ENCODE measurements around the gene AQP2. TPM values are rescaled to one million over a fixed set of nuclear protein-coding genes. Genes with fewer than 3 reads are reported as not detected.
A peak's percentile ranks its signal among the peaks of the same experiment; 100 is the strongest.
"Not testable (repeated sequence)": the region's sequence is repeated elsewhere in the genome, so short reads cannot be mapped to it uniquely, and the experiment has no call there.

The AQP2 gene
- total RNA-seq, 4 donors from 2014 or later: not detected

- Histone ChIP-seq H3K36me3 (peaks cover 0 to 13% (median 0%) of the 10 kb centered on the region in 4 donors), H3K4me1 (peaks cover 0 to 33% (median 9%) of the 10 kb centered on the region in 4 donors), H3K9me3 (no peaks in the 10 kb centered on the region), H3K27me3 (no peaks in the 10 kb centered on the region), H3K27ac (no peak overlapping the region), H3K4me3 (no peak overlapping the region)
- DNase-seq: no peak
- no peak for TF ChIP-seq EP300 (IDR thresholded peaks at IDR 0.05; ENCODE audit: low read depth)
- TF ChIP-seq POLR2AphosphoS5 (IDR thresholded peaks at IDR 0.05): no peak
- no peak for TF ChIP-seq POLR2A (IDR thresholded peaks at IDR 0.05)
- TF ChIP-seq CTCF (IDR thresholded peaks at IDR 0.05): no peak
- 82% methylated on average over 5 of the region's 5 CpGs; no CpG with 5 or more reads in 1 of the 2 donors for WGBS, 2 donors (ENCODE audit: low coverage in 1 of 2)
- in situ Hi-C loops (cut with MboI; ENCODE audit: low pct_ligation_motif_present in 1 of 4, low pct_unique_long_range_greater_than_20kb in 1 of 4, low sequenced_read_pairs in 3 of 4): no loop called here
- intact Hi-C loops (cut with DNase I; ENCODE audit: low total_unique reads): no loop called here
Observed at GRCh38 chr12:49985981-49986380, 35.4 kb downstream of the AQP2 start.

- in situ Hi-C loops (cut with MboI; ENCODE audit: low pct_ligation_motif_present in 1 of 4, low pct_unique_long_range_greater_than_20kb in 1 of 4, low sequenced_read_pairs in 3 of 4); H3K27ac ChIP-seq: not testable (repeated sequence)
Observed at GRCh38 chr12:49986476-49986875, 35.9 kb downstream of the AQP2 start.

GRCh38 chr12:49987625-49988303 is 37.2 kb downstream of the AQP2 start:
- Histone ChIP-seq H3K27me3 (no peaks in the 10 kb centered on the region), H3K4me3 (no peak overlapping the region), H3K4me1 (peaks cover 0 to 24% (median 9%) of the 10 kb centered on the region in 4 donors), H3K9me3 (no peaks in the 10 kb centered on the region), H3K27ac (peak overlapping the region in 3 of 4 donors; percentile 31 to 45 (median 33)), H3K36me3 (peaks cover 0 to 23% (median 0%) of the 10 kb centered on the region in 4 donors)
- TF ChIP-seq POLR2AphosphoS5 (IDR thresholded peaks at IDR 0.05): no peak
- no peak for TF ChIP-seq POLR2A (IDR thresholded peaks at IDR 0.05)
- TF ChIP-seq CTCF (IDR thresholded peaks at IDR 0.05): no peak
- TF ChIP-seq EP300 (IDR thresholded peaks at IDR 0.05; ENCODE audit: low read depth): no peak
- intact Hi-C loops (cut with DNase I; ENCODE audit: low total_unique reads): no loop called here
- 73 to 83% methylated on average over 2 to 4 of the region's 4 CpGs for WGBS, 2 donors (ENCODE audit: low coverage in 1 of 2)
- no peak for DNase-seq
- in situ Hi-C loops (cut with MboI; ENCODE audit: low pct_ligation_motif_present in 1 of 4, low pct_unique_long_range_greater_than_20kb in 1 of 4, low sequenced_read_pairs in 3 of 4): no loop called here

More at GRCh38 chr12:49986476-49986875, 35.9 kb downstream of the AQP2 start:
- H3K9me3 ChIP-seq; H3K4me3 ChIP-seq; H3K27me3 ChIP-seq; DNase-seq; intact Hi-C loops (cut with DNase I; ENCODE audit: low total_unique reads): not testable (repeated sequence)
- peaks cover 0 to 33% (median 9%) of the 10 kb centered on the region in 4 donors for H3K4me1 ChIP-seq
- H3K36me3 ChIP-seq: peaks cover 0 to 14% (median 0%) of the 10 kb centered on the region in 4 donors
- WGBS, 2 donors (ENCODE audit: low coverage in 1 of 2): 88% methylated on average over 1 to 3 of the region's 3 CpGs

DNA sequence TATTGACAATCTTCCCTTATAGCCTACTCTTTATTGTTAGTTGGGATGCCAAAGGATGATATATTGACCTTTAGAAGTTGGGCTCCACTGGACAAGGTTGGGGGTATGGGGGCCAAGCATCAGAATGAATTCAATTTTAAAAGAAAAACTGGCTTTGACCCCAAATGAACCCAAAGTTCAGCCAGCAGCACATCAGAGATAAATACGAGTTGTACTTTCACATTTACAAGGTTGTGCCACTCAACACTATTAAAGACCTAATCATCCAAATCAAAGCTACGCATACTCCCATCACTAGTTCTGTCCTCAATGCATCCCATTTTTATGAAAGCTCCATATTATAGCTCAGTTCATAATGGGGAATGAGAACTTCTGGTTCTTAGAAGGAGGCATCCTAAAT is 38.9 kb downstream of the AQP2 start:
- Histone ChIP-seq H3K36me3 (peaks cover 0 to 31% (median 5%) of the 10 kb centered on the region in 4 donors), H3K4me1 (peaks cover 0 to 15% (median under 1%) of the 10 kb centered on the region in 4 donors)
- H3K4me3 ChIP-seq; DNase-seq; H3K27me3 ChIP-seq; H3K9me3 ChIP-seq; in situ Hi-C loops (cut with MboI; ENCODE audit: low pct_ligation_motif_present in 1 of 4, low pct_unique_long_range_greater_than_20kb in 1 of 4, low sequenced_read_pairs in 3 of 4); intact Hi-C loops (cut with DNase I; ENCODE audit: low total_unique reads); H3K27ac ChIP-seq: not testable (repeated sequence)
- WGBS, 2 donors (ENCODE audit: low coverage in 1 of 2): 96 to 100% methylated on average over 1 to 2 of the region's 2 CpGs

GRCh38 chr12:49990273-49990672 is 39.7 kb downstream of the AQP2 start:
- in situ Hi-C loops (cut with MboI; ENCODE audit: low pct_ligation_motif_present in 1 of 4, low pct_unique_long_range_greater_than_20kb in 1 of 4, low sequenced_read_pairs in 3 of 4) (no loop called here), intact Hi-C loops (cut with DNase I; ENCODE audit: low total_unique reads) (no loop called here)
- DNase-seq: no peak
- H3K9me3 ChIP-seq: no peaks in the 10 kb centered on the region
- H3K36me3 ChIP-seq: peaks cover 0 to 31% (median 5%) of the 10 kb centered on the region in 4 donors
- WGBS, 2 donors (ENCODE audit: low coverage in 1 of 2): 77 to 85% methylated on average over 4 of the region's 4 CpGs
- H3K4me3 ChIP-seq: no peak overlapping the region
- H3K4me1 ChIP-seq: peaks cover 0 to 11% (median 0%) of the 10 kb centered on the region in 4 donors
- no peaks in the 10 kb centered on the region for H3K27me3 ChIP-seq
- peak overlapping the region in 1 of 4 donors; percentile 13 for H3K27ac ChIP-seq
- TF ChIP-seq POLR2AphosphoS5 (IDR thresholded peaks at IDR 0.05): no peak
- no peak for TF ChIP-seq POLR2A (IDR thresholded peaks at IDR 0.05)
- TF ChIP-seq CTCF (IDR thresholded peaks at IDR 0.05): no peak
- no peak for TF ChIP-seq EP300 (IDR thresholded peaks at IDR 0.05; ENCODE audit: low read depth)
